Transverse colon (tissue), 4 donors: ENCODE measurements around the gene CCNQ. TPM values are rescaled to one million over a fixed set of nuclear protein-coding genes. Genes with fewer than 3 reads are reported as not detected.

Experiments
- DNase-seq: peaks from one replicate; pipeline ENCODE4 v3.0.0-alpha.2; 2019
- H3K27ac ChIP-seq, 4 donors: fragments of 200-600 bp; sonication (generic); 2 replicates each; pipeline ENCODE4 v1.5.1; 2016 to 2018; ENCODE audit warnings: inconsistent platforms in 4 of 4
- H3K27me3 ChIP-seq: fragments of 200-600 bp; sonication (generic); 2 replicates; pipeline ENCODE4 v1.5.1; 2017; ENCODE audit warnings: inconsistent platforms
- H3K36me3 ChIP-seq, 4 donors: fragments of 200-600 bp; sonication (generic); 2 replicates each; pipeline ENCODE4 v1.5.1; 2017 to 2019; ENCODE audit warnings: inconsistent platforms in 4 of 4
- H3K4me1 ChIP-seq, 4 donors: fragments of 200-600 bp; sonication (generic); 2 replicates each; pipeline ENCODE4 v1.5.1; 2017 to 2020; ENCODE audit warnings: inconsistent platforms in 4 of 4
- H3K4me3 ChIP-seq, 4 donors: fragments of 200-600 bp; sonication (generic); 1 replicate in 1 of 4; 2 replicates in 3 of 4; pipeline versions ENCODE4 v1.5.1 to v1.6.1; 2017 to 2019; ENCODE audit warnings: inconsistent platforms in 4 of 4
- H3K9me3 ChIP-seq, 2 donors: fragments of 200-600 bp; sonication (generic); 2 replicates each; pipeline ENCODE4 v1.5.1; 2017 to 2019; ENCODE audit warnings: inconsistent platforms in 2 of 2
- CTCF ChIP-seq, 5 experiments: fragments of 200-600 bp in 3 of 5; fragments of 450-650 bp in 2 of 5; sonication (generic) in 3 of 5; IDR thresholded peaks; 1 replicate in 2 of 5; 2 replicates in 3 of 5; pipeline ENCODE4 v1.5.1; 2016 to 2017; ENCODE audit warnings: antibody characterized with exemption in 5 of 5, inconsistent platforms in 3 of 5, mild to moderate bottlenecking in 2 of 5, moderate library complexity in 1 of 5
- EP300 ChIP-seq: sonication (generic); formaldehyde crosslinking; IDR thresholded peaks from one replicate; pipeline ENCODE4 v1.6.1; 2017; ENCODE audit warnings: antibody characterized with exemption, low read depth
- POLR2A ChIP-seq: fragments of 450-650 bp; IDR thresholded peaks from one replicate; pipeline ENCODE4 v1.6.1; 2016; ENCODE audit warnings: antibody characterized with exemption, mild to moderate bottlenecking, moderate library complexity
- POLR2AphosphoS5 ChIP-seq, 3 donors: sonication (generic); formaldehyde crosslinking; IDR thresholded peaks; one replicate each; pipeline ENCODE4 v1.6.1; 2016; ENCODE audit warnings: antibody characterized with exemption in 3 of 3
- WGBS, 2 donors: methylation state at CpG; one replicate each; pipeline ENCODE4 v1.1.5; 2018; ENCODE audit warnings: low coverage in 1 of 2; 5-methylcytosine and 5-hydroxymethylcytosine counted together
- in situ Hi-C, 4 donors: fragments of 200-750 bp; cut with MboI; loops; one replicate each; pipeline versions ENCODE4 v1.15.0 to v1.15.1; 2017; ENCODE audit warnings: low sequenced_read_pairs in 3 of 4, low pct_ligation_motif_present in 1 of 4, low pct_unique_long_range_greater_than_20kb in 1 of 4
- intact Hi-C: fragments of 100-400 bp; cut with DNase I; formaldehyde crosslinking; loops from one replicate; pipeline ENCODE4 v1.15.1; 2023; ENCODE audit warnings: low total_unique reads
- total RNA-seq, 4 donors: library from RNA; depleted of rRNA; stranded (reverse); fragments of >200 nt; gene quantifications; one replicate each; pipeline ENCODE4 v1.1.0, GENCODE V29; 2016

Gene CCNQ
- total RNA-seq, 4 donors from 2014 or later, result 5.2 to 32.5 (median 26.8) TPM

- no peaks in the 10 kb centered on the region for H3K36me3 ChIP-seq
- intact Hi-C loops (no loop called here), in situ Hi-C loops (no loop called here)
- peaks cover 0 to 29% (median 11%) of the 10 kb centered on the region in 4 donors for H3K4me1 ChIP-seq
- H3K27me3 ChIP-seq, result peaks cover 70% of the 10 kb centered on the region
- H3K4me3 ChIP-seq, result no peak overlapping the region
- TF ChIP-seq CTCF (IDR thresholded peaks at IDR 0.05), result no peak
- TF ChIP-seq EP300, result no peak
- TF ChIP-seq POLR2A, result no peak
- TF ChIP-seq POLR2AphosphoS5 (IDR thresholded peaks at IDR 0.05), result no peak
- H3K27ac ChIP-seq, result no peak overlapping the region
- H3K9me3 ChIP-seq, result no peaks in the 10 kb centered on the region
- 50% methylated on average over 41 of the region's 48 CpGs; no CpG with 5 or more reads in 1 of the 2 donors for WGBS, 2 donors
- DNase-seq, result no peak
Observed at GRCh38 chrX:153642655-153643430, 43.9 kb upstream of the CCNQ start.

DNA sequence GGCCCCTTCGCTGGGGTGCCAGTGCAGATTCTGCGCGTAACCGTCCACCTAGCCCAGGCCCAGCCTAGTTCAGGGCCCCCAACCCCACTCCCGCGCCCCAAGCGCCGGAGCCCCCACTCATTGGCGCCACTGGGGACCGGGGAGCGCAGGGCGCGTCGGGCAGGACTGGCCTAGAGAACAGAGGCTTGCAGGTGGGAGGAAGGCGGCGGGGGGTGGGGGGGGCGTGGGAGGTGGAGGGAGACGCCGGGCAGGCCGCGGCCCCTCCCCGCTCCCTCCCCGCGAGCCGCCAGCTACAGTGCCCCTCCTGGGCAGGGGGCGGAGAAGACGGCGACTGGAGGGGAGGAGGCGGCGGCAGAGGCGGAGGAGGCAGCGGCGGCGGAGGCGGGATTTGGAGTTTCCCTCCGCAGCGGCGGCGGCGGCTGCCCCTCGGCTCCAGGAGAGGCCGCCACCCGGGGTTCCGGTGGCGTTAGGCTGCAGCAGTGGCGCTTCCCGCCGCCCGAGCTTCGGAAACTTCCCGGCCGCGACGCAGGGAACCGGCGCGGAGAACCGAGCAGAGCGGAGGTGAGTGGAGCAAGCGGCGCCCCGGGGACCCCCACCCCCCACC is 43.2 kb upstream of the CCNQ start:
- H3K27me3 ChIP-seq, result peaks cover 63% of the 10 kb centered on the region
- in situ Hi-C loops, result no loop called here
- H3K36me3 ChIP-seq, result no peaks in the 10 kb centered on the region
- no peak overlapping the region for H3K27ac ChIP-seq
- H3K4me3 ChIP-seq, result peak overlapping the region in 1 of 4 donors; percentile 20
- no peaks in the 10 kb centered on the region for H3K9me3 ChIP-seq
- DNase-seq, result no peak
- intact Hi-C loops, result no loop called here
- WGBS, 2 donors, result 66% methylated on average over 48 of the region's 62 CpGs; no CpG with 5 or more reads in 1 of the 2 donors
- no peak for TF ChIP-seq POLR2A
- no peak for TF ChIP-seq POLR2AphosphoS5 (IDR thresholded peaks at IDR 0.05)
- no peak for TF ChIP-seq CTCF (IDR thresholded peaks at IDR 0.05)
- TF ChIP-seq EP300, result no peak
- H3K4me1 ChIP-seq, result peaks cover 0 to 23% (median 8%) of the 10 kb centered on the region in 4 donors

GRCh38 chrX:153641627-153642026 is 42.7 kb upstream of the CCNQ start:
- Histone ChIP-seq H3K4me1 (peaks cover 0 to 18% (median 7%) of the 10 kb centered on the region in 4 donors), H3K9me3 (no peaks in the 10 kb centered on the region), H3K27ac (no peak overlapping the region), H3K4me3 (no peak overlapping the region), H3K27me3 (peaks cover 58% of the 10 kb centered on the region), H3K36me3 (no peaks in the 10 kb centered on the region)
- TF ChIP-seq CTCF (IDR thresholded peaks at IDR 0.05) (no peak), POLR2A (no peak)
- in situ Hi-C loops (no loop called here), intact Hi-C loops (no loop called here)
- WGBS, 2 donors, result 30% methylated on average over 8 of the region's 8 CpGs; no CpG with 5 or more reads in 1 of the 2 donors
- DNase-seq, result no peak

- Histone ChIP-seq H3K4me1 (peaks cover 0 to 18% (median 7%) of the 10 kb centered on the region in 4 donors), H3K27ac (no peak overlapping the region), H3K27me3 (peaks cover 51% of the 10 kb centered on the region), H3K36me3 (no peaks in the 10 kb centered on the region), H3K4me3 (no peak overlapping the region), H3K9me3 (no peaks in the 10 kb centered on the region)
- in situ Hi-C loops, result no loop called here
- WGBS, 2 donors, result 52% methylated on average over 10 of the region's 26 CpGs; no CpG with 5 or more reads in 1 of the 2 donors
- intact Hi-C loops, result no loop called here
- TF ChIP-seq POLR2A (no peak), CTCF (IDR thresholded peaks at IDR 0.05) (no peak), POLR2AphosphoS5 (IDR thresholded peaks at IDR 0.05) (no peak), EP300 (no peak)
- no peak for DNase-seq
Observed at GRCh38 chrX:153640736-153641575, 42.0 kb upstream of the CCNQ start.
